Measurements from ENCODE around the gene RTN4RL1.
"Not testable (repeated sequence)": the region's sequence is repeated elsewhere in the genome, so short reads cannot be mapped to it uniquely, and the experiment has no call there.

The RTN4RL1 gene

DNA sequence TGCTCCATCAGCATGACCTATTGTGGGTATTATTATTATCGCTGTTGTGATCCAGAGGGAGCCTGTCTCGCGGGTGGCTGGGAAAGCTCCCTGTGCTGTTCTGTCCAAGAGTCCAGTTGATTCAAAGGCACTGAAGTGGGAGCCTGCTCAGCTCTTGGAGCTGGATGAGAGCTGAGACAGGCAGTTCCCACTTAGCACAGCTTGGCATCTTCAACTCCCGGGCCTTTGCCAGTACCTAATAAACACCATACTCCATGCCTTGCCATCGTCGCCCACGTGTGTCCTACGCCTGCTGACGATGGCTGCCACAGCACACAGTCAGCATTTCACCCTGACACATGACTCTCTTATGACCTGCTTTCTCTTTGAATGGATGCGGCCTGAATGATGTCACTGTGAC is 32.6 kb downstream of the RTN4RL1 start:
- ChIA-PET POLR2A (no interaction called here), CTCF (interaction anchor here (1.2 kb wide), 1 partner anchor 8 kb away, joined by 3 read pairs; no protein-coding TSS in a partner anchor)
- TF ChIP-seq, protein P1, sequence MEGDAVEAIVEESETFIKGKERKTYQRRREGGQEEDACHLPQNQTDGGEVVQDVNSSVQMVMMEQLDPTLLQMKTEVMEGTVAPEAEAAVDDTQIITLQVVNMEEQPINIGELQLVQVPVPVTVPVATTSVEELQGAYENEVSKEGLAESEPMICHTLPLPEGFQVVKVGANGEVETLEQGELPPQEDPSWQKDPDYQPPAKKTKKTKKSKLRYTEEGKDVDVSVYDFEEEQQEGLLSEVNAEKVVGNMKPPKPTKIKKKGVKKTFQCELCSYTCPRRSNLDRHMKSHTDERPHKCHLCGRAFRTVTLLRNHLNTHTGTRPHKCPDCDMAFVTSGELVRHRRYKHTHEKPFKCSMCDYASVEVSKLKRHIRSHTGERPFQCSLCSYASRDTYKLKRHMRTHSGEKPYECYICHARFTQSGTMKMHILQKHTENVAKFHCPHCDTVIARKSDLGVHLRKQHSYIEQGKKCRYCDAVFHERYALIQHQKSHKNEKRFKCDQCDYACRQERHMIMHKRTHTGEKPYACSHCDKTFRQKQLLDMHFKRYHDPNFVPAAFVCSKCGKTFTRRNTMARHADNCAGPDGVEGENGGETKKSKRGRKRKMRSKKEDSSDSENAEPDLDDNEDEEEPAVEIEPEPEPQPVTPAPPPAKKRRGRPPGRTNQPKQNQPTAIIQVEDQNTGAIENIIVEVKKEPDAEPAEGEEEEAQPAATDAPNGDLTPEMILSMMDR (IDR thresholded peaks at IDR 0.05; ENCODE audit: control extremely low read depth, extremely low read depth, low read depth, missing control alignments) = no peak
- DNase-seq (ENCODE audit: extremely low spot score) = no peak

DNA sequence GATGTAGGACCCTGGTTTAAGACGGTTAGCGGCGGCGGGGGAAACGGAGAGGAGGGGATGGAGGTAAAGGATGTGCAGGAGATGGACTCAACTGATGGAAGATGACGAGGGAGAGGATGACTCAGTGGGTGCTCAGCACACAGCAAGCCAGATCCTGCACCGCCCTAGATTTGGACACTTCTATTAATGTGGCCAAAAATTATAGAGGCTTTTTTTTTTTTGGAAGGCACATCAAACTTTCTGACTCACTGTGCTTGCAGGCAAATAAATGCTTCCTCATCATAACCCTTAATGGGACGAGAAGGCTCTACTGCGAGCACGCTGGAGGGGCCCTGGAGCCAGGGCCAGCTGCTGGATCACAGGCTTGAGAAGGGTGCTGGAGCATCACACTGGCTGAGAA is 36.0 kb downstream of the RTN4RL1 start:
- TF ChIP-seq, protein P1 (IDR thresholded peaks at IDR 0.05; ENCODE audit: control extremely low read depth, extremely low read depth, low read depth, missing control alignments) = no peak
- ChIA-PET POLR2A (no interaction called here), CTCF (no interaction called here)
- DNase-seq (ENCODE audit: extremely low spot score) = no peak

DNA sequence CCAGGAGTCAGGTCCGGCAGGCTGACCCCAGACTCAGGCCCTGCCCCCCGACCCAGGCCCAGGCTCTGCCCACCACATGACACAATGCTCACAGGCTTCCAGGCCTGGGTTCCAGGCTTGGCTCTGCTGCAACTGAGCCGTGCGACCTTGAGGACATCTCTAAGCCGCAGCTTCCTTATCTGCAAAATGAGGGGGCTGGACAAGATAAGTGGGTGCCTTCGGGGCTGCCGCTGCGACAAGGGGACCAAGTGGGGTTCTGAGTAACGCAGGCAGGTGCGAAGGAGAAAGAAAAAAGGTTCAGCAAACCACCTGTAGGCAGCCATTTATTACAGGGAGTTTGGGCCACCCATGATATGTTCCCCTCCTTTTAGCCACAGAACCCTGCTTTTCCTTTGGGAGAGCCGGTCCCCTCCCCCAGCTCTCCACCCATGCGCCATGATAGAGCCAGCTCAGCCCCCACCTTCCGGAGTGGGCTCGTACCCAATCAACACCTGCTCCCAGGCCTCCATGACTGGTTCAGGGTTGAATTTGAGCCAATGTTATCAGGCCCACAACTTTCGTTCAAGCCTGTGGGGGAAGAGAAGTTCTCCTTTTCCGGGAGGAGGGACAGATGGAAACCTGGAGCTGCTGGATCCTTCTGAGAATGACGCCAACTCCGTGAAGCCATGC is 38.2 kb downstream of the RTN4RL1 start:
- TF ChIP-seq, protein P1 (IDR thresholded peaks at IDR 0.05; ENCODE audit: control extremely low read depth, extremely low read depth, low read depth, missing control alignments) = no peak
- DNase-seq (ENCODE audit: extremely low spot score) = no peak
- POLR2A ChIA-PET = no interaction called here
- CTCF ChIA-PET = no interaction called here

DNA sequence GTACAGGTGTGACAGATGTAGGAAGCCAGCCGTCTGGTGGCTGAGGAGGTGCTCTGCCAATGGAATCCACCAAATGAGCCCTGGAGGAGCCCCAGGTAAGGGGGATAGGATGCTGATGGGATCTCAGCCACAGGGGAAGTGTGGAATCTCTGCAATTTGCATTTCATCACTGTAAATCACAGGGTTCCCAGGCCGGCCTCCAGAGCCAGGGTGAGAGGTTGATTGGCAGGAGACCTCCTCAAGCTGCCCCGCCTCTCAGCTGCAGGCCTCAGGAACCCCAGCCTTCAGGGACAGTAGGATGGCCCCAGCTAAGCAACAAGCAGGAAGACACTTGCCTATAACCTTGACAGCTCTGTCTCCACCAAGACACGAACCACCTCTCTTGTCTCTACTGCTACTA is 39.4 kb downstream of the RTN4RL1 start:
- CTCF ChIA-PET = no interaction called here
- DNase-seq (ENCODE audit: extremely low spot score) = no peak
- POLR2A ChIA-PET = no interaction called here
- TF ChIP-seq, protein P1 (IDR thresholded peaks at IDR 0.05; ENCODE audit: control extremely low read depth, extremely low read depth, low read depth, missing control alignments) = no peak

DNA sequence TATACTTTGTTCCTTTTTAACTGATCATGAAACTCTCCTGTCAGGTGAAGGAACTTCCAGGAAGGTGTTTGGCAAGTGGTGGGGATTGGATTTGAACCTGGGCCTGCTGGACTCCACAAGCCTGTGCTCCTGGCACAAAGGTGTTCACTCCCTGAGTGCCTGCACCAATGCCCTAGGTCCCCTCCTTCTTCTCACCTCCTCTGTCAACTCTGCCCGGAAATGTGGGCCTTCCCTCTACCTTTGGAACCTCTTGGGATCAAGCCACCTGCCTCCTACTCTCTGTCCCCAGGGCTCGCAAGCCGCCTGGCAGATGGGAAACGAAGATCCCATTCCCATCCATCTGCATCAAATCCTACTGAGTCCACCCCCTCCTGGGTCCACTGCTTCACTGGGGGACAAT is 40.0 kb downstream of the RTN4RL1 start:
- ChIA-PET POLR2A (no interaction called here), CTCF (no interaction called here)
- no peak for DNase-seq (ENCODE audit: extremely low spot score)
- TF ChIP-seq, protein P1 (IDR thresholded peaks at IDR 0.05; ENCODE audit: control extremely low read depth, extremely low read depth, low read depth, missing control alignments) = no peak

DNA sequence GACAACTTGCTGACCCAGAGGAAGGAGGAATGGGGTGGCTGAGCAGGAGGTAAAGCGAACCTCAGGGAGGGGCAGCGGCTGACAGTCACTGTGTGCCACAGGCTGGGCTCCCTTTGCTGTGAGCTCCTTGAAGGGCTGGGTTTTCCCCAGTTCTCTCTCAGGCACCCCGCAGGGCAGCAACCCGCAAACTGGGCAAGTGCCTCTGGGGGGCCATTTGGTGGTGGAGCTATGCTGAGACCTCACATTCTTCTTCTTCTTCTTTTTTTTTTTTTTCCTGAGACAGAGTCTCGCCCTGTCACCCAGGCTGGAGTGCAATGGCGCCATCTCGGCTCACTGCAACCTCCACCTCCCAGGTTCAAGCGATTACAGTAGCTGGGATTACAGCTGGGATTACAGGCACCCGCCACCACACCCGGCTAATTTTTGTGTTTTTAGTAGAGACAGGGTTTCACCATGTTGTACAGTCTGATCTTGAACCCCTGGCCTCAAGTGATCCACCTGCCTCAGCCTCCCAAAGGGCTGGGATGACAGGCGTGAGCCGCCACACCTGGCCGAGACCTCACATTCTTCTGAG is 42.3 kb downstream of the RTN4RL1 start:
- CTCF ChIA-PET = interaction anchor here (1.9 kb wide), 1 partner anchor 14 kb away, joined by 5 read pairs; no protein-coding TSS in a partner anchor
- POLR2A ChIA-PET; DNase-seq (ENCODE audit: extremely low spot score): not testable (repeated sequence)

DNA sequence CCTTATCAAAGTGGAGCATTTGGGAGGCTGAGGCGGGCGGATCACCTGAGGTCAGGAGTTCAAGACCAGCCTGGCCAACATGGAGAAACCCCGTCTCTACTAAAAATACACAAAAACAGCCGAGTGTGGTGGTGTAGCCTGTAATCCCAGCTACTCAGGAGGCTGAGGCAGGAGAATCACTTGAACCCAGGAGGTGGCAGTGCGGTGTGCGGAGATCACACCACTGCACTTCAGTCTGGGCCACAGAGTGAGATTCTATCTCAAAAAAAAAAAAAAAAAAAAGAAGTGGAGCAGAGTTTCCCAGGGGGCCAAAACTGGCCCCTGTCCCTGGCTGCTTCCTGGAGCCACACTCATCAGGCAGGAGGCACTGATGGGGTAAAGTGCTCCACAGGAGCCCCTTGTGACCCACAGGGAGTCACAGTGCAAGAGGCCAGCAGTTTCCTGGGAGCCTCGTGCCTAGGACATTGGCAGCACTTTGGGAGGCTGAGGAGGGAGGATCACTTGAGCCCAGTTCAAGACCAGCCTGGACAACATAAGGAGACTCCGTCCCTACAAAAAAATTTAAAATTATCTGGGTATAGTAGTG is 44.4 kb downstream of the RTN4RL1 start:
- DNase-seq (ENCODE audit: extremely low spot score) = no peak
- CTCF ChIA-PET = interaction anchor here (0.8 kb wide), 1 partner anchor 40 kb away, joined by 3 read pairs; no protein-coding TSS in a partner anchor
- POLR2A ChIA-PET = interaction anchor here (0.7 kb wide), 1 partner anchor 40 kb away, joined by 8 read pairs; no protein-coding TSS in a partner anchor
- TF ChIP-seq, protein P1 (IDR thresholded peaks at IDR 0.05; ENCODE audit: control extremely low read depth, extremely low read depth, low read depth, missing control alignments) = no peak

All from GM10248 (cell line).